Endothelial cell of umbilical vein (primary cell): ENCODE measurements around the gene PPP1R3G. TPM values are rescaled to one million over a fixed set of nuclear protein-coding genes. Genes with fewer than 3 reads are reported as not detected.

Experiments used
- BruUV-seq: library from RNA; stranded (reverse); fragments of 400-500 nt; replicated peaks from 2 replicates; lab custom pipeline; 2021; lab: Mats Ljungman, UMichigan
- CTCF ChIA-PET: fragments of 300-600, 350-600 bp; sonication (Branson Sonifier 250); formaldehyde crosslinking; loops from one replicate; lab custom pipeline; 2021; ENCODE audit warnings: antibody characterized with exemption, inconsistent platforms; lab: Charles Lee
- POLR2A ChIA-PET: fragments of 300-600, 350-600 bp; sonication (Branson Sonifier 250); formaldehyde crosslinking; loops from one replicate; lab custom pipeline; 2021; ENCODE audit warnings: antibody characterized with exemption, inconsistent platforms; lab: Charles Lee
- DNase-seq: peaks from one replicate; pipeline ENCODE4 v3.0.0-alpha.2; 2011; ENCODE audit warnings: low read depth, low spot score
- FAIRE-seq: peaks from 2 replicates; lab custom pipeline; 2011; peaks lifted over from hg19 to GRCh38; lab: Jason Lieb, UNC
- H2AFZ ChIP-seq: 2 replicates; pipeline ENCODE4 v1.6.0; 2012; ENCODE audit warnings: low read depth, low read length, control low read depth, inconsistent platforms
- H3K27ac ChIP-seq: 2 replicates; pipeline ENCODE4 v1.5.1; 2011; ENCODE audit warnings: low read depth, mild to moderate bottlenecking, control low read depth, low read length, moderate library complexity; ENCODE audit not compliant: insufficient read depth
- H3K27me3 ChIP-seq, 2 experiments: 2 replicates each; pipeline versions ENCODE4 v1.6.0 to v1.6.1; 2011; ENCODE audit warnings: low read length in 2 of 2, mixed read lengths in 1 of 2; ENCODE audit not compliant: control insufficient read depth in 2 of 2, insufficient read depth in 2 of 2
- H3K36me3 ChIP-seq, 2 experiments: 2 replicates in 1 of 2; 3 replicates in 1 of 2; pipeline ENCODE4 v1.5.1; 2011; ENCODE audit warnings: low read length in 2 of 2, mild to moderate bottlenecking in 1 of 2, moderate library complexity in 1 of 2; ENCODE audit not compliant: control insufficient read depth in 2 of 2, insufficient read depth in 2 of 2; ENCODE audit errors: extremely low read depth in 1 of 2
- H3K4me1 ChIP-seq: 3 replicates; pipeline ENCODE4 v1.5.1; 2011; ENCODE audit warnings: mild to moderate bottlenecking, low read length; ENCODE audit not compliant: control insufficient read depth, insufficient read depth; ENCODE audit errors: extremely low read depth
- H3K4me2 ChIP-seq: 2 replicates; pipeline ENCODE4 v1.6.1; 2011; ENCODE audit warnings: low read length, control low read depth, mixed read lengths; ENCODE audit not compliant: insufficient read depth
- H3K4me3 ChIP-seq, 3 experiments: fragments of 200-600 bp in 1 of 3; sonication (generic), shearing (Covaris generic) in 1 of 3; replicated peaks in 1 of 3; 2 replicates each; pipeline ENCODE4 v1.5.1; 2011 to 2016; ENCODE audit warnings: control low read depth in 3 of 3, low read length in 3 of 3, mild to moderate bottlenecking in 2 of 3, inconsistent platforms in 1 of 3, low read depth in 1 of 3, moderate library complexity in 1 of 3; ENCODE audit not compliant: insufficient read depth in 1 of 3
- H3K79me2 ChIP-seq: 2 replicates; pipeline ENCODE4 v1.6.0; 2012; ENCODE audit warnings: low read length, inconsistent platforms; ENCODE audit not compliant: control insufficient read depth, insufficient read depth
- H3K9ac ChIP-seq: replicated peaks from 2 replicates; pipeline ENCODE3; 2011; ENCODE audit warnings: low read length, control low read depth; ENCODE audit not compliant: insufficient read depth; ENCODE audit errors: extremely low read depth
- H3K9me1 ChIP-seq: replicated peaks from 3 replicates; pipeline ENCODE4 v1.6.0; 2011; ENCODE audit warnings: mild to moderate bottlenecking, low read length; ENCODE audit not compliant: control insufficient read depth, insufficient read depth; ENCODE audit errors: extremely low read depth
- H3K9me3 ChIP-seq: replicated peaks from 2 replicates; pipeline ENCODE4 v1.5.1; 2012; ENCODE audit warnings: low read length, inconsistent platforms; ENCODE audit not compliant: control insufficient read depth, insufficient read depth
- H4K20me1 ChIP-seq: replicated peaks from 2 replicates; pipeline ENCODE3; 2011; ENCODE audit warnings: mild to moderate bottlenecking, low read length; ENCODE audit not compliant: control insufficient read depth, insufficient read depth; ENCODE audit errors: extremely low read depth
- CTCF ChIP-seq, 2 donors: IDR thresholded peaks; 1 replicate in 1 of 2; 2 replicates in 1 of 2; pipeline ENCODE4 v1.5.1; 2011; ENCODE audit warnings: low read length in 2 of 2, mild to moderate bottlenecking in 2 of 2, moderate library complexity in 2 of 2, control low read depth in 1 of 2, inconsistent platforms in 1 of 2, low read depth in 1 of 2; ENCODE audit not compliant: insufficient read depth in 1 of 2; ENCODE audit errors: extremely low read depth in 1 of 2
- EZH2 ChIP-seq: IDR thresholded peaks from 2 replicates; pipeline ENCODE4 v1.6.1; 2012; ENCODE audit warnings: borderline replicate concordance, low read depth, mild to moderate bottlenecking, moderate library complexity, low read length, inconsistent platforms; ENCODE audit not compliant: severe bottlenecking
- FOS ChIP-seq: IDR thresholded peaks from 2 replicates; pipeline ENCODE4 v1.6.1; 2011; ENCODE audit warnings: mild to moderate bottlenecking, low read length, moderate library complexity, borderline replicate concordance; ENCODE audit not compliant: insufficient read depth
- GATA2 ChIP-seq: IDR thresholded peaks from 2 replicates; pipeline ENCODE4 v1.7.0; 2011; ENCODE audit warnings: low read depth, mild to moderate bottlenecking, moderate library complexity, mixed read lengths, low read length; ENCODE audit not compliant: insufficient read length, insufficient read depth
- JUN ChIP-seq: IDR thresholded peaks from 2 replicates; pipeline ENCODE4 v1.6.1; 2011; ENCODE audit warnings: borderline replicate concordance, low read depth; ENCODE audit not compliant: insufficient read length, insufficient read depth
- MAX ChIP-seq: IDR thresholded peaks from 2 replicates; pipeline ENCODE4 v1.6.1; 2011; ENCODE audit not compliant: insufficient read depth, insufficient read length
- MYC ChIP-seq: IDR thresholded peaks from one replicate; pipeline ENCODE4 v1.6.1; 2011; ENCODE audit warnings: mild to moderate bottlenecking, low read depth, low read length
- POLR2A ChIP-seq: IDR thresholded peaks from 2 replicates; pipeline ENCODE4 v1.6.1; 2012; ENCODE audit warnings: low read depth, mild to moderate bottlenecking, control low read depth, low read length
- POLR2AphosphoS5 ChIP-seq: IDR thresholded peaks from 2 replicates; pipeline ENCODE4 v1.6.1; 2012; ENCODE audit warnings: low read depth, mild to moderate bottlenecking, control low read depth, low read length, moderate library complexity; ENCODE audit not compliant: insufficient read depth
- dilution Hi-C: fragments of 300-500 bp; cut with MboI; formaldehyde crosslinking; loops from one replicate; pipeline ENCODE4 v1.15.0; 2019; ENCODE audit warnings: low sequenced_read_pairs; ENCODE audit not compliant: extremely low pct_ligation_motif_present
- intact Hi-C: fragments of 100-400 bp; cut with micrococcal nuclease; formaldehyde crosslinking; loops from one replicate; pipeline ENCODE4 v1.10.0; 2022
- polyA plus RNA-seq, 4 experiments: library from polyadenylated mRNA; depleted of rRNA in 3 of 4; stranded (reverse) in 3 of 4; unstranded in 1 of 4; fragments of >200 nt; gene quantifications; 2 replicates each; pipeline versions ENCODE4 v1.2.1 to v1.2.3, GENCODE V29; 2011 to 2012; ENCODE audit warnings: missing spikeins in 1 of 4
- total RNA-seq: library from RNA; stranded (reverse); gene quantifications from 2 replicates; pipeline ENCODE4 v1.2.3, GENCODE V29; 2021

PPP1R3G gene
- total and polyA plus RNA-seq, 2 donors (not counting 3 experiments of a cell fraction or from before 2014, with no cell fraction given) = 0.04 to 0.09 TPM

- no TSS peak for BruUV-seq
These were observed 24.0 kb upstream of the PPP1R3G start for GRCh38 chr6:5061152-5061551.

GRCh38 chr6:5063617-5064016 lies 21.5 kb upstream of the PPP1R3G start:
- Histone ChIP-seq H3K4me3 (no peak overlapping the region), H3K9me3 (no peaks in the 10 kb centered on the region), H3K27ac (no peak overlapping the region), H2AFZ (no peak overlapping the region), H3K36me3 (no peaks in the 10 kb centered on the region), H3K4me1 (no peaks in the 10 kb centered on the region), H3K9me1 (no peaks in the 10 kb centered on the region), H3K9ac (no peak overlapping the region), H3K27me3 (peaks cover 0 to 3% of the 10 kb centered on the region in 2 experiments), H3K79me2 (no peaks in the 10 kb centered on the region), H4K20me1 (no peaks in the 10 kb centered on the region), H3K4me2 (no peak overlapping the region)
- no peak for FAIRE-seq
- ChIA-PET POLR2A (no interaction called here), CTCF (interaction anchor here (1.1 kb wide), 1 partner anchor 92 kb away, joined by 3 read pairs; no protein-coding TSS in a partner anchor)
- no TSS peak for BruUV-seq
- TF ChIP-seq FOS (no peak), MAX (no peak), MYC (no peak), GATA2 (no peak), POLR2A (no peak), POLR2AphosphoS5 (no peak), JUN (no peak), EZH2 (no peak), CTCF (IDR thresholded peaks at IDR 0.05; ENCODE audit: extremely low read depth in 1 of 2, insufficient read depth in 1 of 2, low read depth in 1 of 2, low read length in 2 of 2) (no peak)
- dilution Hi-C loops (no loop called here), intact Hi-C loops (no loop called here)
- DNase-seq = no peak

More at GRCh38 chr6:5061152-5061551, 24.0 kb upstream of the PPP1R3G start:
- no peak overlapping the region for H3K27ac ChIP-seq
- no peaks in the 10 kb centered on the region for H3K79me2 ChIP-seq
- H3K9me1 ChIP-seq = no peaks in the 10 kb centered on the region
- no peaks in the 10 kb centered on the region for H3K9me3 ChIP-seq
- H2AFZ ChIP-seq = no peak overlapping the region
- TF ChIP-seq JUN = no peak
- intact Hi-C loops (no loop called here), dilution Hi-C loops (no loop called here)
- H4K20me1 ChIP-seq = no peaks in the 10 kb centered on the region
- no peak overlapping the region for H3K4me3 ChIP-seq
- H3K4me1 ChIP-seq = no peaks in the 10 kb centered on the region
- H3K9ac ChIP-seq = no peak overlapping the region
- no peaks in the 10 kb centered on the region for H3K36me3 ChIP-seq
- FAIRE-seq (no peak), DNase-seq (no peak)
- no peak overlapping the region for H3K4me2 ChIP-seq
- peaks cover 0 to 3% of the 10 kb centered on the region in 2 experiments for H3K27me3 ChIP-seq
- ChIA-PET CTCF (no interaction called here), POLR2A (no interaction called here)
